ENCODE data around the gene PKNOX2. TPM values are rescaled to one million over a fixed set of nuclear protein-coding genes. Genes with fewer than 3 reads are reported as not detected.

Gene PKNOX2
- total RNA-seq, 1 experiment from 2014 or later: not detected

GRCh38 chr11:125413226-125413625 lies 248.7 kb downstream of the PKNOX2 start:
- in situ Hi-C loops (cut with HindIII; ENCODE audit: low pct_unique_long_range_greater_than_20kb, low sequenced_read_pairs): no loop called here
- DNase-seq (ENCODE audit: low read depth): no peak

DNA sequence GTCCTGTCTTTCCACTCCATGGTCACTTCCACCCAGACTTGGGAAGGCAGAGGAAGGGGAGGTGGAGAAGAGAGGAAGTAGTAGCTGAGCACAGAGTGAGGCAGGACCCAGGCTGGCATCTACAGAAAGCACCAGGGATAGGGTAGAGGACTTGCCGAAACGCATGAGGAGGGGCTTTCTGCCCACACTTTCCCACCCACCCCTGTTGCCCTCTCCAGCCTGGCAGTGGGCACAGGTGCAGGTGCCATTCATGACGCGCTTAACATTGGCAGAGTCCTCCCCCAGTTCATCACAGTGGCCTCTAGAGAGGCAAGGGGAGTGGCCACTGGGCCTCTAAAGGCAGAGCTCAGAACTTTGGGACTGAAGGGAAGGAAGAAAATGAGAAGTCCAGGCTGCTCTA lies 249.6 kb downstream of the PKNOX2 start:
- in situ Hi-C loops (cut with HindIII; ENCODE audit: low pct_unique_long_range_greater_than_20kb, low sequenced_read_pairs): no loop called here

DNA sequence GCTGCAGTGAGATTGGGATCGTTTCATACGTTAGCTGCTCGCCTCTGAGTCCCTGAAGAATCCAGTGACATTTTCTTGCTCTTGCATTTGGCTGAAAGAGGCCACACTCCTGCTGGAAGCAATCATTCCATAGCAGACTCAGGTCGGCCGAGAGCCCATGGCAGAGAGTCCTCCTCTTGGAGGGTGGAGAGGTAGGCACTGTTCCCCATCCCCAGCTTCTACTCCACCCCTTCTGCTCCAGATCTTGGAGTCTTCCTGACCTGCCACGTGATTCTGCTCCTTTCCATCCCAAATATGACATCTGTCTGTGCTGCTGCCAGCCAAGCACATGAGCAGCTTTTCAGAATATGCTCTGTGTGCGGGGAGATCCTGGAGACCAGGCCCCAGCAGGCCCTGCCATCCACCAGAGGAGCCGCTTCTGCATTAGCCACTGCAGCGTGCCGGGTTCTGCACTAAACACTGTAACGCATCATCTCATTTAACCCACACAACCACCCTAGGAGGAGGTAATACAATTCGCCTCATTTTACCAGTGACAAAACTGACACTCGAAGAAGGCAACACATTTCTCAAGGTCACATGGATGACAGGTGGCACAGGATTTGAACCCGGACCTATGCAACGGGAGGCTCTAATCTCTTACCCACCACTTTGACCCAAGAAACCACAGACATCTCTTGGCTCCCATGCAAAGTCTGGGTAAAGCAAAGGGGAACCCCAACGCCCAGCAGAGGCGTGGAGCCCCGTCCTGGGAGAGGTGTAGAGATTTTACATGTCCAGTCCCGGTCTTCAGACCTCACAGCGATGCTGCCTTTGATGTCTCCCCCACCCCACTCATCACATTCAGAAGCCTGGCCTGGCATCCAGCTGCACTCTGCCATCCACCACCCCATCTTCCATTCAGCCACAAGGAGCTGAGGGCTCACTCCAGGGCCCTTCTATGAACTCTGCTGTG lies 252.7 kb downstream of the PKNOX2 start:
- no peak for DNase-seq (ENCODE audit: low read depth)
- in situ Hi-C loops (cut with HindIII; ENCODE audit: low pct_unique_long_range_greater_than_20kb, low sequenced_read_pairs): no loop called here

More for the DNA sequence above, 249.6 kb downstream of the PKNOX2 start:
- DNase-seq (ENCODE audit: low read depth): no peak

- in situ Hi-C loops (cut with HindIII; ENCODE audit: low pct_unique_long_range_greater_than_20kb, low sequenced_read_pairs): no loop called here
Measured at GRCh38 chr11:125418396-125418795, 253.8 kb downstream of the PKNOX2 start.

GRCh38 chr11:125422681-125423080 lies 258.1 kb downstream of the PKNOX2 start:
- in situ Hi-C loops (cut with HindIII; ENCODE audit: low pct_unique_long_range_greater_than_20kb, low sequenced_read_pairs): no loop called here
- DNase-seq (ENCODE audit: low read depth): no peak

More at GRCh38 chr11:125418396-125418795, 253.8 kb downstream of the PKNOX2 start:
- no peak for DNase-seq (ENCODE audit: low read depth)

- no peak for DNase-seq (ENCODE audit: low read depth)
Measured at GRCh38 chr11:125423247-125423849, 258.8 kb downstream of the PKNOX2 start.

GRCh38 chr11:125425601-125426000 lies 261.1 kb downstream of the PKNOX2 start:
- in situ Hi-C loops (cut with HindIII; ENCODE audit: low pct_unique_long_range_greater_than_20kb, low sequenced_read_pairs): no loop called here
- no peak for DNase-seq (ENCODE audit: low read depth)

More at GRCh38 chr11:125423247-125423849, 258.8 kb downstream of the PKNOX2 start:
- in situ Hi-C loops (cut with HindIII; ENCODE audit: low pct_unique_long_range_greater_than_20kb, low sequenced_read_pairs): no loop called here

DNA sequence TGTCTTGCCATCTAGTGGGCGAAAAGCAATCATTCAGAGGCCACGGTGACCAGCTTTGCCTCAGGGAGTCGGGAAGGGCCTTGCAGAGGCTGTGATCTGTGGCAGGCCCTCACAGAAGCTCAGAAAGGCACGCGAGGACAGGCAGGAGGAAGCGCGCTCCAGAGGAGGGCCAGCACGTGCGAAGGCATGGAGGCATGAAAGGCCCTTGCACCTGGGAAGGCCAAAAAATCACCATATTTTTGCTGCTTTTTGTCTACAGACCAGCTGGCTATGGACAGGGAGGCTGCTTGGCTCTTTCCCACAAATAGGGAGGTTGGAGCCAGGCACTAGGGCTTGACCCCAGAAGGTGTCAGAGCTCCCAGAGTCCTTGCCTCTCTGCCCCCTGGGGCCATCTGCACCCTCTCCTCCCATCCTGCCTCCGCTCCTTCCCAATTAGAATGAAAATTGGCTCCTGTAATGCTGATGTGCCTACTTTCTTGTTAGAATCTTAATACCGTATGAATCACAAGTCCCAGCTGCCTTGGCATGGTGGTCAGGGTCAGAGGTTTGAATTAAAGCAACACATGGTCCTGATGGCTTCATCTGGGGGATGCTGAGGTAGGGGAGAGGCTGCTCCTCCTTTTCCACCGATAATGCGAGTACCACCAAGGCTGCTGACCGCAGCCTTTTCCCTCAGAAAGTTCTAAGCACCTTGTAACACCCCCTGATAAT lies 262.4 kb downstream of the PKNOX2 start:
- in situ Hi-C loops (cut with HindIII; ENCODE audit: low pct_unique_long_range_greater_than_20kb, low sequenced_read_pairs): no loop called here
- no peak for DNase-seq (ENCODE audit: low read depth)

- in situ Hi-C loops (cut with HindIII; ENCODE audit: low pct_unique_long_range_greater_than_20kb, low sequenced_read_pairs): no loop called here
- no peak for DNase-seq (ENCODE audit: low read depth)
Measured at GRCh38 chr11:125428486-125429173, 264.1 kb downstream of the PKNOX2 start.

DNA sequence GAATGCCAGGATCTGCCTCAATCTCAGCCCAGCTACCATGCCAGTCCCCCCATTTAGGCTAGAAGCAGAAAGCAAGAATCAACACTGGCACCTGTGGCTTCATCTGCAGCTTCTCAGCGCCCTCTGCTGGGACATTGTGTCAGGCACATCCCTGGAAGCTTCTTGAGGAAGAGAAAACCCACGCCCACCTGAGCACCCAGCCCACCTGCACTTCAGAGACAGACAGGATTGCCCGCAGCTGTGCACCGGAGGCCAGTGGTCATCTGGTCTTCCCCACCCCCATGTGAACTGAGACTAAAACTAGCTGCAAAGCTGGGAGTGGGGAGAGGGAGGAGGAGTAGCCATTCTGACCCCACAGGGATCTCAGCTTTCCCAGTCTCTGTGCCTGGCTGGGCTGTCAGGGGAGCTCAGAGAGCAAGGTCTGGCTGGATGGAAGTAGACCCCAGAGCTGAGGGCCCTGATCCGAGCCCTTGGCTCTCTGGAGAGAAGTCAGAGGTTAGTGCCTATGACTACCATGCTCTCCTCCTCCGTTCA lies 264.7 kb downstream of the PKNOX2 start:
- in situ Hi-C loops (cut with HindIII; ENCODE audit: low pct_unique_long_range_greater_than_20kb, low sequenced_read_pairs): no loop called here
- no peak for DNase-seq (ENCODE audit: low read depth)

GRCh38 chr11:125429807-125430678 lies 265.5 kb downstream of the PKNOX2 start:
- in situ Hi-C loops (cut with HindIII; ENCODE audit: low pct_unique_long_range_greater_than_20kb, low sequenced_read_pairs): no loop called here
- DNase-seq (ENCODE audit: low read depth): no peak

GRCh38 chr11:125431009-125431408 lies 266.5 kb downstream of the PKNOX2 start:
- DNase-seq (ENCODE audit: low read depth): no peak
- in situ Hi-C loops (cut with HindIII; ENCODE audit: low pct_unique_long_range_greater_than_20kb, low sequenced_read_pairs): no loop called here

DNA sequence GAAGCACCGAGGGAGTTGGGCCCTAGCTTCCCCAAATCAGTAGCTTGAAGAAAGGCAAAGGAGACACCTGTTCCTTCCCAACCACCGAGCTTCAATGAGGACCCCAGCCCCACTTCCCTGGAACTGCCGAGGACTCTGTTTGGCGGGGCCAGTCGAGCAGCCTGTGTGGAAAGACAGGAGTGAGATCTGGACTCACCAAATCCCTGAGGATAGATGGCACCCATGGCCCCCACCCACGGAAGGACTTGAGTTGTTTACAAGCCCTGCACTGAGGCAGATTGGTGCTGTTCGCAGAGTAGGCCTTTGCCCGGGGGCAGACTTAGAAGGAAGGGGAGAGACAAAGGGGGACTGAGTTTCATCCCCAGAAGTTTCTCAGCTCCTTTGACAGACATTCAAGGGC lies 266.9 kb downstream of the PKNOX2 start:
- in situ Hi-C loops (cut with HindIII; ENCODE audit: low pct_unique_long_range_greater_than_20kb, low sequenced_read_pairs): no loop called here

DNA sequence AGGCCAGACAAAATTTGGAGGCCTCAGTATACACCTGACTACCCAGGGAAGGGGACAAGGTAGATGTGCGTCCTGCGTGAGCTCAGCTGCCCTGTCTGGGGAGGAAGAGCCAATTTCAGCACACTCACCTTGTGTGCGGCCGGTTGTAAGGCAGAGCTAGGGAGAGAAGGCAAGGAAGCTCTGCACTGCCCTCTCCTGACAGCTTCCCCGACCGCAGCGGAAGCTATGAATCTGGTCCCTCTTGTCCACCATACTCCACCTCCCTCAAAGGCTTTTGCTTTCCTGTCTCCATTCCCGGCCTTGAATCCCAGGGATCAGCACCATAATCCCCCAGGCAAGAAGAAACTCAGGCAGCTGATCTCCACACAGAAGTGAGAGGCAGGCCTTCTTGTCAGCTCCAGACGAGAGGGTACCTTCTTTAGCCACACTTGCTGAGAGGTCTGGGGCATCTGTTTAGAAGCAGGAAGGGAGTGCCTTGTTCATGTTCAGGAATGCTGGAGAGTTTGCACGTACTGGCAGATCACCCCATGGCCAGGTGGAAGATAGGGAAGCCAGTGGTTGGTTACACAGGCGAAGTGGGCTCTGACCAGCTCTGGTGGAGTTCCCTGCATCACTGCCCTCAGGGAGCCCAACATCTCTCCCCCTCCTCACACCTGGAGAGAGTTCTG lies 269.0 kb downstream of the PKNOX2 start:
- in situ Hi-C loops (cut with HindIII; ENCODE audit: low pct_unique_long_range_greater_than_20kb, low sequenced_read_pairs): no loop called here
- no peak for DNase-seq (ENCODE audit: low read depth)

More for the DNA sequence above, 266.9 kb downstream of the PKNOX2 start:
- DNase-seq (ENCODE audit: low read depth): no peak

DNA sequence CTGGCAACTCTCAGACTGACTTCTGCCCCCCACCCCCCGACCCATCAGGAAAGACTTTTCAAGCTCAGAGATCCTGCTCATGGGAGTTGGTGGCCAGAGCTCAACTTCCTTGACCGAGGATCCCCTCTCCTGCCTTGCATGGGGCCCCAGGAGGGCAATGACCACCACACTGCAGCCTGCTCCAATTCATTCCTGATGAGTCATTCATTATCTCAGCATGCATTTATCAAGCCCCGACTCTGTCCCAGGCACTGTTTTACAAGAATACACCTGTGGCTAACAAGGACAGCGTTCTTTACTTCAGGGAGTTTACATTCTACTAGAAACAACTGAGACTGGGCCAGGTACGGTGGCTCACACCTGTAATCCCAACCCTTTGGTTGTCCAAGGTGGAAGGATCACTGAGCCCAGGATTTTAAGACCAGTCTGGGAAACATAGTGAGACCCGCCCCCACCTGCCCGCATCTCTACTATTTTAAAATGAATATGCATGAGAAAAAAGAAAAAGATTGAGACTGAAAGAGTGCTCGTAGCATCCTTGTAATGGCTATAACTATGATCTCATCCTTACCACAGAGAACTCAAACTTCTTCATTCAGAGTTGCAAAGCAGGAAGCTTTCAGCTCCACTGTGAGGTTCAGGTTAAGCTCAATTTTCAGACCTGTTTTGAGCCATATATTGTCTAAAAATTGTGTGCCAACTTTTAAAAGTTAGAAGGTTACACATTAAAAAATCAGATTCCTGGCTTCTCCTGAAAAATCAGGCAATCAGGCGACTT lies 271.1 kb downstream of the PKNOX2 start:
- no peak for DNase-seq (ENCODE audit: low read depth)
- in situ Hi-C loops (cut with HindIII; ENCODE audit: low pct_unique_long_range_greater_than_20kb, low sequenced_read_pairs): no loop called here
